ENCODE data around the gene NPHS1. TPM values are rescaled to one million over a fixed set of nuclear protein-coding genes. Genes with fewer than 3 reads are reported as not detected.

Gene NPHS1
- total RNA-seq, 2 experiments from 2014 or later, result not detected

DNA sequence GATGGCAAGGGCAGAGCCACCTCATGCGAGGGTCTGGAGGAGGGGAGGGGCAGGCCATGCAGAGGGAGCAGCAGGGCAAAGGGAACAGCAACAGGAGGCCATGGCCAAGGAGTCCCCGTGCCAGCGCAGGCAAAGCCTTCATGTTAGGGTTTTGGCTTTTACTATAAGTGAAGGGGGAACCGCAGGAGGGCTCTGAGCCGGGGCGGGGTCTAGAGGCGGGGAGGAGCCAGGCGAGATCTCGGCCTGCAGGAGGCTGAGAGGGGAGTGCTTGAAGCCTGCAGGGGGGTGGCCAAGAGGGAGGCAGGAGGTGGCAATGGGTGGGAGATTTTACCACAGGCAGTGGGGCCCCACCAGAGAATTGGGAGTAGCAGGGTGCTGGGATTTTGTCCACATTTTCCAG is 70.7 kb downstream of the NPHS1 start:
- Mint-ChIP-seq H3K27ac (no peak overlapping the region), H3K36me3 (ENCODE audit: low read depth) (peaks cover 5% of the 10 kb centered on the region), H3K4me3 (no peak overlapping the region), H3K27me3 (no peaks in the 10 kb centered on the region), H3K9me3 (ENCODE audit: low read depth) (no peaks in the 10 kb centered on the region), H3K4me1 (no peaks in the 10 kb centered on the region)
- intact Hi-C loops (cut with DNase I, micrococcal nuclease), result no loop called here
- DNase-seq (no peak), ATAC-seq (no peak)
- CTCF ChIA-PET, result no interaction called here
- POLR2A ChIA-PET, result no interaction called here

DNA sequence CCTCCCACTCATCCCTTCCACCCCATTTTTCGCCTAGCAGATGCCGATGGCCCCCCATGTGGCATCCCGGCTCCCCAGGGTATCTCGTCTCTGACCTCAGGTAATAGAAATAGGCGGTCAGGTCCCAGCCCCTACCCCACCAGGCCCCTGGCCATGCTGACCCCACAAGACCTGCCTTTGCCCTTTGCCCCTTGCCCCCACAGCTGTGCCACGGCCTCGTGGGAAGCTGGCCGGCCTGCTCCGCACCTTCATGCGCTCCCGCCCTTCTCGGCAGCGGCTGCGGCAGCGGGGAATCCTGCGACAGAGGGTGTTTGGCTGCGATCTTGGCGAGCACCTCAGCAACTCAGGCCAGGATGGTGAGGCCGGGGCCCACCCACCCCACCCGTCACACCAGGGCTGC is 71.6 kb downstream of the NPHS1 start:
- no peak overlapping the region for H3K4me3 Mint-ChIP-seq
- no peaks in the 10 kb centered on the region for H3K27me3 Mint-ChIP-seq
- POLR2A ChIA-PET, result no interaction called here
- H3K27ac Mint-ChIP-seq, result no peak overlapping the region
- no peak for ATAC-seq
- no peak for DNase-seq
- H3K36me3 Mint-ChIP-seq (ENCODE audit: low read depth), result peaks cover 5% of the 10 kb centered on the region
- CTCF ChIA-PET, result interaction anchor here (0.5 kb wide), 1 partner anchor 21 kb away, joined by 3 read pairs; no protein-coding TSS in a partner anchor
- intact Hi-C loops (cut with DNase I, micrococcal nuclease), result no loop called here
- H3K9me3 Mint-ChIP-seq (ENCODE audit: low read depth), result no peaks in the 10 kb centered on the region
- H3K4me1 Mint-ChIP-seq, result peaks cover 4% of the 10 kb centered on the region

GRCh38 chr19:35780058-35780457 is 72.2 kb downstream of the NPHS1 start:
- H3K27me3 Mint-ChIP-seq, result no peaks in the 10 kb centered on the region
- no peaks in the 10 kb centered on the region for H3K9me3 Mint-ChIP-seq (ENCODE audit: low read depth)
- no peak overlapping the region for H3K27ac Mint-ChIP-seq
- peaks cover 6% of the 10 kb centered on the region for H3K4me1 Mint-ChIP-seq
- CTCF ChIA-PET, result interaction anchor here (0.9 kb wide), 1 partner anchor 167 kb away, joined by 3 read pairs; no protein-coding TSS in a partner anchor
- no peak overlapping the region for H3K4me3 Mint-ChIP-seq
- POLR2A ChIA-PET, result no interaction called here
- intact Hi-C loops (cut with DNase I, micrococcal nuclease), result no loop called here
- DNase-seq (no peak), ATAC-seq (no peak)
- peaks cover 5% of the 10 kb centered on the region for H3K36me3 Mint-ChIP-seq (ENCODE audit: low read depth)

GRCh38 chr19:35779033-35779432 is 73.3 kb downstream of the NPHS1 start:
- POLR2A ChIA-PET, result interaction anchor here (0.6 kb wide), 1 partner anchor 19 kb away, joined by 3 read pairs; no protein-coding TSS in a partner anchor
- CTCF ChIA-PET, result no interaction called here

GRCh38 chr19:35777961-35778360 is 74.3 kb downstream of the NPHS1 start:
- Mint-ChIP-seq H3K36me3 (ENCODE audit: low read depth) (peaks cover 5% of the 10 kb centered on the region), H3K9me3 (ENCODE audit: low read depth) (no peaks in the 10 kb centered on the region), H3K4me1 (peaks cover 12% of the 10 kb centered on the region), H3K27ac (no peak overlapping the region), H3K4me3 (no peak overlapping the region), H3K27me3 (no peaks in the 10 kb centered on the region)
- DNase-seq (no peak), ATAC-seq (no peak)
- POLR2A ChIA-PET, result no interaction called here
- intact Hi-C loops (cut with DNase I, micrococcal nuclease), result no loop called here
- CTCF ChIA-PET, result no interaction called here

More at GRCh38 chr19:35779033-35779432, 73.3 kb downstream of the NPHS1 start:
- peaks cover 5% of the 10 kb centered on the region for H3K36me3 Mint-ChIP-seq (ENCODE audit: low read depth)
- H3K27ac Mint-ChIP-seq, result no peak overlapping the region
- H3K9me3 Mint-ChIP-seq (ENCODE audit: low read depth), result no peaks in the 10 kb centered on the region
- DNase-seq (no peak), ATAC-seq (no peak)
- H3K4me3 Mint-ChIP-seq, result no peak overlapping the region
- H3K27me3 Mint-ChIP-seq, result no peaks in the 10 kb centered on the region
- intact Hi-C loops (cut with DNase I, micrococcal nuclease), result no loop called here
- peaks cover 12% of the 10 kb centered on the region for H3K4me1 Mint-ChIP-seq

DNA sequence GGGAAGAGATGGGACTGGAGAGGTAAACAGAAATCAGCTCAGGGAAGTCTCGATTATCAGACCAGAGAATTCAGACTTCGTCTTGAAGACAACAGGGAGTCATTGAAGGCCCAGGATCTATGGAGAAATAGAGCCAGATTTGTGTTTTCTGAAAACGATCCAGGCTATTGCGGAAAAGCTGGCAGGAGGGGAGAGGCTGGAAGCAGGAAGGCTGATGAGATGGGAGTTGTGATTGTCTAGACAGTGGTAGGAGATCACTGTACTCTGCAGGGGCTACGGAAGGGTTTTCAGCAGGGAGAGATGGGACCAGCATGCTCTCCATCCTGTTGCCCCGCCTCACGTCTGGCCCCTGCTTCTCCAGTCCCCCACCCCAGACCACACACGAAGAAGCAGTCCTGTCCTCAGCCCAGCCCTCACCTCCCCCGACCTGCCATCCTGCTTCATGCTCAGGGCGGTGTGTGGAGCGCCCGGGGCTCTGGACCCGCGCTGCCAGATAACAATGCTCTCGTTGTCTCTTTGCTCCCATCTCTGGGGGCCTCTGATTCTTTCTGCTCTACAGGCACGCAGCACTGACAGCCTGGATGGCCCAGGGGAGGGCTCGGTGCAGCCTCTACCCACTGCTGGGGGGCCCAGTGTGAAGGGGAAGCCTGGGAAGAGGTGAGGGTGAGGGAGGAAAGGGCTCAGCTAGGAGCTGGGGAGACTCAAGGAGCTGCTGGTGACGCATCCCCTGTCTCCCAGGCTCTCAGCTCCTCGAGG is 75.0 kb downstream of the NPHS1 start:
- H3K36me3 Mint-ChIP-seq (ENCODE audit: low read depth), result peaks cover 5% of the 10 kb centered on the region
- H3K9me3 Mint-ChIP-seq (ENCODE audit: low read depth), result no peaks in the 10 kb centered on the region
- POLR2A ChIA-PET, result no interaction called here
- H3K4me1 Mint-ChIP-seq, result peaks cover 12% of the 10 kb centered on the region
- intact Hi-C loops (cut with DNase I, micrococcal nuclease), result no loop called here
- DNase-seq (no peak), ATAC-seq (no peak)
- H3K27me3 Mint-ChIP-seq, result no peaks in the 10 kb centered on the region
- no peak overlapping the region for H3K27ac Mint-ChIP-seq
- CTCF ChIA-PET, result no interaction called here
- peak overlapping the region; percentile 75 for H3K4me3 Mint-ChIP-seq

DNA sequence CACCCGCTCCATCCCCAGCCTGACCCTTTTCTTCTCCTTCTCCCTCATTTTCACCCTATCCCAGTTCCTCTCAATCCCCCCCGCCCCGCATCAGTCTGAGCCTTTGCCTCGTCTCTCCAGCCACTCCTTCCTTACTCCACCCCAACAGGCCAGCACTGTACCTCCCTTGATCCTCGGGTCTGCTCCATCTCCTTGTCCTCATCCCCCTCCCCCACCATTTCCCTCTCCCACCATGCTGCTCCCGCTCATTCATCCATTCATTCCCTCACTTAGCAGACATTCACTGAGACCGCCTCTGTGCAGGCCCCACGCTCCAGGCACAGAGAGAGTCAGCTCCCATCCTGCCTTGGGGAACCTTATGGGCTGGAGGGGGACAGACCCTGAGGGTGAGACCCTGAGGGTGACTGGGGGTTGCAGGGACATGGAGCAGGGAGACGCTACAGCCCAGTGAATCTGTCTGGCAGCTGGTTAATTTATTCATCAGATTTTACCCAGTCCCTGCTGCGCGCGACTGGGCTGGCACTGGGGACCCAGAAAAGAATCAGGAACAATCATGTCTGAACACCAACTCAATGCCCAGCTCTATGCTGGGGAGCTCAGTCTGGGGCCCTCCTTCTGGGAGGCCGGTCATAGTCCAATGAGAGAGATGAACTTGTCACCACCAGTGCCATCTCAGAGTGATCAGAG is 76.1 kb downstream of the NPHS1 start:
- peaks cover 12% of the 10 kb centered on the region for H3K4me1 Mint-ChIP-seq
- CTCF ChIA-PET, result no interaction called here
- H3K36me3 Mint-ChIP-seq (ENCODE audit: low read depth), result peaks cover 4% of the 10 kb centered on the region
- no peak for ATAC-seq
- intact Hi-C loops (cut with DNase I, micrococcal nuclease), result no loop called here
- POLR2A ChIA-PET, result no interaction called here
- H3K27ac Mint-ChIP-seq, result no peak overlapping the region
- H3K27me3 Mint-ChIP-seq, result no peaks in the 10 kb centered on the region
- peak overlapping the region; percentile 75 for H3K4me3 Mint-ChIP-seq
- DNase-seq, result no peak
- H3K9me3 Mint-ChIP-seq (ENCODE audit: low read depth), result no peaks in the 10 kb centered on the region

Other genes starting within 250 kb of the NPHS1 start
- gene HAUS5, start 239.8 kb downstream of the NPHS1 start, total RNA-seq, result 10 to 100 TPM; 39.7 to 41.0 TPM
- gene RBM42, start 223.5 kb downstream of the NPHS1 start, total RNA-seq, result 10 to 100 TPM; 87.5 to 94.4 TPM
- gene ETV2, start 210.8 kb downstream of the NPHS1 start, total RNA-seq, result 1 to 10 TPM in 1 of 2 experiments, under 1 TPM in 1; 0.37 to 1.1 TPM
- gene COX6B1, start 204.2 kb downstream of the NPHS1 start, total RNA-seq, result 100 to 1,000 TPM; 385 to 437 TPM
- 1 to 10 TPM; 1.2 to 1.8 TPM for gene UPK1A, start 186.0 kb downstream of the NPHS1 start, total RNA-seq
- 100 to 1,000 TPM; 232 to 265 TPM for gene ZBTB32, start 147.9 kb downstream of the NPHS1 start, total RNA-seq
- gene KMT2B, start 134.5 kb downstream of the NPHS1 start, total RNA-seq, result 10 to 100 TPM; 48.6 to 49.4 TPM
- 10 to 100 TPM; 71.4 to 80.2 TPM for gene IGFLR1, start 110.1 kb downstream of the NPHS1 start, total RNA-seq
- 10 to 100 TPM; 31.6 to 37.5 TPM for gene U2AF1L4, start 107.1 kb downstream of the NPHS1 start, total RNA-seq
- 10 to 100 TPM; 36.0 to 37.9 TPM for gene PSENEN, start 106.9 kb downstream of the NPHS1 start, total RNA-seq
- gene LIN37, start 103.9 kb downstream of the NPHS1 start, total RNA-seq, result 10 to 100 TPM in 1 of 2 experiments, 1 to 10 TPM in 1; 8.4 to 12.7 TPM
- under 1 TPM; 0.53 to 0.93 TPM for gene HSPB6, start 95.5 kb downstream of the NPHS1 start, total RNA-seq
- gene PROSER3, start 94.3 kb downstream of the NPHS1 start, total RNA-seq, result 10 to 100 TPM; 39.8 to 62.8 TPM
- 10 to 100 TPM; 27.8 to 35.2 TPM for gene ARHGAP33, start 76.9 kb downstream of the NPHS1 start, total RNA-seq
- not detected for gene PRODH2, start 39.7 kb downstream of the NPHS1 start, total RNA-seq
- gene KIRREL2, start 4.4 kb upstream of the NPHS1 start, total RNA-seq, result under 1 TPM; 0.93 to 0.98 TPM
- gene APLP1, start 16.1 kb upstream of the NPHS1 start, total RNA-seq, result 1 to 10 TPM; 2.3 to 3.0 TPM
- gene NFKBID, start 48.0 kb upstream of the NPHS1 start, total RNA-seq, result 10 to 100 TPM; 60.1 TPM
- 10 to 100 TPM; 27.0 to 32.7 TPM for gene HCST, start 50.0 kb upstream of the NPHS1 start, total RNA-seq
- not detected for gene TYROBP, start 55.8 kb upstream of the NPHS1 start, total RNA-seq
- gene LRFN3, start 83.9 kb upstream of the NPHS1 start, total RNA-seq, result 1 to 10 TPM; 7.8 to 8.3 TPM
- 10 to 100 TPM; 16.0 to 19.2 TPM for gene SDHAF1, start 142.7 kb upstream of the NPHS1 start, total RNA-seq
- 1 to 10 TPM; 1.6 to 1.7 TPM for gene SYNE4, start 156.3 kb upstream of the NPHS1 start, total RNA-seq
- 10 to 100 TPM; 40.6 to 42.2 TPM for gene ALKBH6, start 161.7 kb upstream of the NPHS1 start, total RNA-seq
- under 1 TPM; 0.16 to 0.42 TPM for gene CLIP3, start 180.4 kb upstream of the NPHS1 start, total RNA-seq
- gene THAP8, start 201.8 kb upstream of the NPHS1 start, total RNA-seq, result 1 to 10 TPM; 3.1 to 3.4 TPM
- gene WDR62, start 202.4 kb upstream of the NPHS1 start, total RNA-seq, result 10 to 100 TPM; 13.6 to 14.3 TPM